HG03135 (cell line): ENCODE measurements around the gene SLIT3.

ENCODE experiments used
- ATAC-seq: cut with Tn5 transposase; IDR thresholded peaks from one replicate; pipeline ENCODE4 v1.9.1; 2021; ENCODE audit warnings: mild to moderate bottlenecking, moderate library complexity; ENCODE audit not compliant: unreplicated experiment

The SLIT3 gene

DNA sequence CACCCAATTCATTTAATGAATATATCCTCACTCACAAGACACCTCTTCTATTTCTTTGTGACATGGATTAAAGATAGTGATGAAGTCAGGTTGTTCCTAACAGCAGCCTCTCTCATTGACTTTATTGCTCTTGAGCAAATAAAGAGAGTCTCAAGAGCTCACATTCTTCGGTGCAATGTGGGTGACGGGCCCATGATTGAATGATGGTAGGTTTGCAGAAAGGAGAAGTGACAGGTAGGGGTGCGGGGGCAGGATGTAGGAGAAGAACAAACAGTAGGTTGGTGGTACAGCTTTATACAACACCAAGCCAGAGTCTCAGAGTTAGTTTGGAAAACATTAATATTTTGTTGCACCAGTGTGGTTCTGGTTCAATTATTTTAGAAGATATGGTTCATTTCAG is 122.2 kb downstream of the SLIT3 start:
- ATAC-seq: no peak

DNA sequence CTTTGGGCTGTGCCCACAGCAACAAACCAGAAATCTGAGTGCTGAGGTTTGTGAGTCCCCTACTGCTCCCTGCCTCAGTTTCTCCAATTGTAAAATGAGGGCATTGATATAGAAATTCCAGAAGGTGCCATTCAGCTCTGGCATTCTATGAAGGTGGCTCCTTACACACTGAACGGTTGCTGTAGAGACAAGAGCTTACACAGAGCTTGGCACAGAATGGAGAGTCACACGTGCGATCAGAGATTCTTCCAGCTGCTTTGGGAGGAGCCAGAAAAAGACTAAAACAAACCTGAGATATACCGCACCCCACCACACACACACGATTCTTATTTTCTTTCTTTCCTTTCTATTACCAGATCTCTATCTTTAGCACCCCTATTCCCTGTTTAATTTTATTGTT is 122.7 kb downstream of the SLIT3 start:
- ATAC-seq: no peak

DNA sequence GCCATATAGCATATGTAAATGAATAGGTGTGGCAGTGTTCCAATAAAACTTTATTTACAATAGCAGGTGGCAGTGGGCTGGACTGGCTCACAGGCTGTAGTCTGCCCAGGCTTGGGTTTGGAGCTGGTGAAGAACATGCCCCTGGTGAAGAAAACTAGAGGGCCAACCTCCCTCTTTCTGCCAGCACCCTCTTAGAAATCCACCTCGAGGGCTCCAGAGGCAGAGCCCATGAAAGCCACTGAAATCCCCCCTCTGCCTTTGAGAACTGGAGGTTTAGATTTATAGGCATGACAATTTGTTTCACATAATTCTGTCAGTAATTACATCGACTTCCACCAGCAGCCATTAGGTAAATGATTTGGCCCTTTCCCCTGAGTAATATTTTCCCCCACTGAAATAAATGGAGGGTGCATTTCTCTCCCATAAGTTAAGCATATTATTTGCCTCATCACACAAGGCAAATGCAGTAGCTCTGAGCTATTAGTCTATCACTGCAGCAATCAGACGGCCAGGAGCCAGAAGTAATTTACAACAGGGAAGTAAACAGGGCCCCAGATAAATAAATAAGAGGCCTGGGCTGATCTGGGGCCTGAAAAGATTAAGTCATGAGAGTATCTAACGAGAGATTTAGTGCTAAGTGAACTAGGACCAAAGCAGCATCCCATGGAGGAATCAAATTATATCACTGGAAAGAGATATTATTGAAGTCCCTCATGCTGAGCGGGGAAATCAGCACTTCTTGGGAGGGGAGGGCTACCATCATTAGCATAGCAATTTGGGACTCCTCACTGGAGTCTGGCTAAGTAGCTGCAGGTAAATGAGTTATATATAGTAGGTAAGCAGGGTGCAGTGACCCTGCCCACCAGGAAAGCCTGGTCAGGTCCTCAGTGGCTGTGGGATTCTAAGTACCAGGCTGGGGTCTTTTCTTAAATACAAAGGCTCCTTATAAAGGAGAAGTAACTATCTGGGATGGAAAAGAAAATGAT is 123.9 kb downstream of the SLIT3 start:
- no peak for ATAC-seq

DNA sequence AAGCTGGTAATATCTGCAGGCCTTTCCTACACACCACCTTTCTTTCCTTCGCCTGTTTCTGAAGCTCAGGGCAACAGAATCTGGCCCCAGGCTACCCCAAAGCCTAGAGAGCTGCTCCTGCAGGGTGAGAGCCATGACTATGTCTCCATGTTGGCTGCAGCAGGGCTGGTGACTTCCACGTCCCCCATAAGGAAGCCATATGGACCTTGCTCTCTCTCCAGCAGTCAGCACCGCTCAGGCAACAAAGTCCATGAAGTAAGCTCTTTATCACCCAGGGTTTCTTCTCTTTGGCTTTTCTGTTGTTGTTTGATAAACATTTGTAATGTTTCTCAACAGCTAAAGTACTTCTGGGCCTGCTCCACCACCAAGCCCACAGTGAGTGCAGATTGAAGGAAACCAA is 125.2 kb downstream of the SLIT3 start:
- ATAC-seq: no peak

DNA sequence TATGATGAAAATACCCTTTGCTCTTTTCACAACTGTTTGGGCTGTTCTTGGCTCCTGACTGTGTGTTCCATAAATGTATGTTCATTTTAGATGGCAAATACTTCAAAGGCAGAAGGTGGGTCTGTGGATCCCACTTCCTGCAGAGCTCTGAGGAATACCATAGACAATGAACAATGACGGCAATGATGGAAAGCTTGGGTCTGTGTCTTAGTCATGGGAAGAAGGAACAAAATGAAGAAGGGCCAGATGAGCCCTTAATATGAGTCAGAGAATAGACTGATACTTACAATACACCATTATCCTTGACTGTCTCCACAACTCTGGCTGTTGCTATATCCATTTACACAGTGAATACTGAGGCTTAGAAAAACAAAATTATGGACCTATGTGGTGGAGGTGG is 126.0 kb downstream of the SLIT3 start:
- ATAC-seq: no peak

DNA sequence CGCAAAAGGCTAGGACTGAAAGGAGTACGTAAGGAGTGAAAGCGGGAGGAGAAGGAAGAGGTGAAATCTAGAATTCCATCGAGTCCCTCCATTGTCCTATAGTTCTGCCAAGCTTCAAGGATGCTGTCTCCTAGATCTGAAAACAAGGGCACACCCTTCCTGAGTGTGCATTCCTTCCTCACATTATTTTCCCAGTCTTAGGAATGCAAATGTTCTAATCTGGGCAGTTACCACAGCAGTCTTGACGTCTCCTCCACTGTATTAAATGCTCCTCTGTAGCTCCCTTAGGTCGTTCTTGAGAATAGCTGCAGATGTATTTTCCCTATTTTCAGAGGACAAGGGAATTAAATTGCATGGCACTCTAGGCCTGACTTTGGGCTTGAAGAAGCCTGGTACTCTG is 127.6 kb downstream of the SLIT3 start:
- no peak for ATAC-seq

DNA sequence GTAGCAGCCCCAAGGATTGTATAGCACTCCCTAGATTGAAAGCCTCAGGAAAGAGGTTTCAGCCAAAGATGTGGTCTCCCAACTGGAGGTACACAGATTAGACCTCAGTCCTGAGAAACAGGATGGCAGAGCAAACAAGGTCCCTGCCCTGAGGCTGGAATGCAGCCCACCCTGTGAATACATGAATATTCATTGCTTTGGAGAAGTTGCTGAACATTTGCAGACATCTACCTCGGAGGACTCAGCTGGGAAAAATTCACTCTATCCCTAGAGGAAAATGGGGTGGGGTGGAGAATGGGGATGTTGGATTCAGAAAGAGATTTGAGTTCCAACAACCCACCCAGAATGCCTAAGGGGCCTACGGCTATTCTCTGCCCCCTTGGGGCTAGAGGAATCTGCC is 129.4 kb downstream of the SLIT3 start:
- no peak for ATAC-seq

DNA sequence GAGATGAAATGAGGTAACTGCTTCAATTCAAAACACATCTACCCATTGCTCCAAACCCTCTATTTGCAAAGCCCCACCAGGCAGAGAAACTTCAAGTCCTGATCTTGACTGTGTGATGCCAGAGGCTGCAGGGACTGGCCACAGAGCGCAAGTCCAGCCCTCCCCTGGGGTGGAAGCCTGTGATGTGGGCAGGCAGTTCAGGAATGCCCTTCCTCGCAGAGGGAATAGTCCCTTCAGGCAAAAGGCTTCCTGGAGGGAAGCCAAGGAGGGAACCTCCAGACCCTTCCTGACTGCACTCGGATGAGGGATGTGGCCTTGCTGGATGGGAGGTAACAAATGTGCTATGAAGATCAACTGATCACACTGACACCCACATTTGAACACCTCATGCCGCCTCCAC is 131.2 kb downstream of the SLIT3 start:
- ATAC-seq: no peak

DNA sequence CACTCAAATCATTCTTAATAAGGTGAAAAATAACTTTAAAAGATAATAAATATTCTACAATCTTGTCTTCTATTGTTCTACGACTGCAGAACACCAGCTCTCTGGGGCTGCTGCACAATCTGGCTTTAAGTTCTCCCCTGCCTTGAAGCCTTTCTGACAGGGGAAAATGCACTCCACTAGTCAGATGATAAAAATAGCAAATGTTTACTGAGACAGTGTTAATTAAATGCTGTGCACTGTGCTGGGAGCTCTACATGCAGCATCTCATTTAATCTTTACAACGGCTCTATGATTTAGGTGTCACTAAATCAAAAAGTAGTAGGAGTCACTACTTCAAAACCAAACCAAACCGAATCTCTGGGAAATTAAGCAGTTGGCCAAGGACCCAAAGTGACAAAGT is 132.7 kb downstream of the SLIT3 start:
- ATAC-seq: no peak

- no peak for ATAC-seq
Measured at GRCh38 chr5:169166078-169166477, 134.9 kb downstream of the SLIT3 start.

DNA sequence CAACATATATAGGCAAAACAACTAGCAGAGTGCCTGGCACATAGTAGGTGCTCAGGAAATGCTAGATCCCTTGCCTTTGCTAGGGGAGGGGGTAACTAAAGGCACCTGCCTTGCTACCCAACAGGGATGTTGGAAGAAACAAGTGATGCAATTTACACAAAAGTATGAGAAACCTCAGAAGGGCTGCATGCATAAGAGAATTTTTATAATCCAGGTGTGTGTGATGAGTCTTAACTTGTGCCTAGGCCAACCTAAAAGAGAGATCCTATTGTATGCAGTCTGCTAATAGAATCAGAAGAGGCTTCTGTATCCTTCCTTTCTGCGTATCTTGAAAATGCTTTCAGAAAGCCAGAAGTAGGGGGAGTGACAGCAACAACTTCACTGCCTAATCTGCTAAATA is 135.9 kb downstream of the SLIT3 start:
- ATAC-seq: no peak

GRCh38 chr5:169164481-169164925 is 136.4 kb downstream of the SLIT3 start:
- ATAC-seq: no peak

- no peak for ATAC-seq
Measured at GRCh38 chr5:169162407-169162806, 138.5 kb downstream of the SLIT3 start.

- ATAC-seq: no peak
Measured at GRCh38 chr5:169161022-169161680, 139.8 kb downstream of the SLIT3 start.

GRCh38 chr5:169160405-169160901 is 140.5 kb downstream of the SLIT3 start:
- ATAC-seq: no peak

GRCh38 chr5:169158764-169159163 is 142.2 kb downstream of the SLIT3 start:
- no peak for ATAC-seq

GRCh38 chr5:169157064-169157463 is 143.9 kb downstream of the SLIT3 start:
- no peak for ATAC-seq

GRCh38 chr5:169154679-169155078 is 146.3 kb downstream of the SLIT3 start:
- ATAC-seq: no peak

GRCh38 chr5:169153405-169153804 is 147.5 kb downstream of the SLIT3 start:
- ATAC-seq: no peak

DNA sequence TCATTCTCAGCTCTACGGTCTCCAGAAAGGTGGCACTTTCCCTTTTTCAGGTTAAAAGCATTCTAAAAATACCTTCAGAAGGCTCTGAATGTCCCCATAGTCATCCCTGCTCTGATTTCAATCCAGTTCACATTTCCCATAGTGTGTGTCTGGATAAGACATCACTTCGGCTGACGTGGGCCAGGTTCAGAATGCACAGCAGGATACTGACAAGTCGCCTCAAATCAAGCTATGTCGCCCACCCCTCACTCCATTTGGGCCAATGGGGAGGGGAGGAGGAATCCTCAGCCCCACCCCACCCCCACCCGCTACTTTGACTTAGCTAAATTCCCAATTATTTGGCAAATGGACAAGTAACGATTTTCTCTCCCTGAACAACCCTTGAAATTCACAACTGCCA is 148.0 kb downstream of the SLIT3 start:
- ATAC-seq: no peak

- no peak for ATAC-seq
Measured at GRCh38 chr5:169152453-169152852, 148.5 kb downstream of the SLIT3 start.
